T-helper 1 cell treated with Interleukin-12 subunit alpha and Interleukin-12 subunit beta and Interleukin-4 antibody, amounts not matched to agents 30 ng/mL and 1 ng/mL, for 36 hours (primary cell): ENCODE measurements around the gene EFHD1. TPM values are rescaled to one million over a fixed set of nuclear protein-coding genes. Genes with fewer than 3 reads are reported as not detected.
"Not testable (repeated sequence)": the region's sequence is repeated elsewhere in the genome, so short reads cannot be mapped to it uniquely, and the experiment has no call there.

Source experiments
- intact Hi-C: fragments of 100-400 bp; cut with micrococcal nuclease; formaldehyde crosslinking; loops from one replicate; pipeline ENCODE4 v1.15.1; 2024
- total RNA-seq: library from RNA; stranded (reverse); gene quantifications from 2 replicates; pipeline ENCODE4 v1.2.3, GENCODE V29; 2022

EFHD1 gene
- total RNA-seq, 1 donor from 2014 or later, result 0.86 TPM

- intact Hi-C loops, result no loop called here
Observed at GRCh38 chr2:232613538-232614134, 19.8 kb upstream of the EFHD1 start.

- intact Hi-C loops, result no loop called here
Observed at GRCh38 chr2:232615339-232615738, 18.1 kb upstream of the EFHD1 start.

GRCh38 chr2:232621186-232621585, 12.2 kb upstream of the EFHD1 start:
- intact Hi-C loops, result no loop called here

- intact Hi-C loops, result no loop called here
Observed at GRCh38 chr2:232622563-232622962, 10.8 kb upstream of the EFHD1 start.

GRCh38 chr2:232623768-232624765, 9.3 kb upstream of the EFHD1 start:
- intact Hi-C loops, result no loop called here

- intact Hi-C loops, result no loop called here
Observed at GRCh38 chr2:232626584-232626983, 6.8 kb upstream of the EFHD1 start.

GRCh38 chr2:232628466-232629128, 4.8 kb upstream of the EFHD1 start:
- intact Hi-C loops, result no loop called here

GRCh38 chr2:232629129-232629475, 4.3 kb upstream of the EFHD1 start:
- intact Hi-C loops, result no loop called here

GRCh38 chr2:232632229-232632903, 1.0 kb upstream of the EFHD1 start:
- intact Hi-C loops, result no loop called here

GRCh38 chr2:232632904-232633412, 446 bp upstream of the EFHD1 start:
- intact Hi-C loops, result no loop called here

- intact Hi-C loops, result no loop called here
Observed at GRCh38 chr2:232634206-232635150, 1.1 kb downstream of the EFHD1 start.

- intact Hi-C loops, result not testable (repeated sequence)
Observed at GRCh38 chr2:232635376-232635775, 2.0 kb downstream of the EFHD1 start.

GRCh38 chr2:232635820-232636219, 2.4 kb downstream of the EFHD1 start:
- intact Hi-C loops, result no loop called here

GRCh38 chr2:232636788-232637420, 3.5 kb downstream of the EFHD1 start:
- intact Hi-C loops, result no loop called here

GRCh38 chr2:232637866-232638583, 4.6 kb downstream of the EFHD1 start:
- intact Hi-C loops, result no loop called here

GRCh38 chr2:232641153-232641848, 7.9 kb downstream of the EFHD1 start:
- intact Hi-C loops, result no loop called here

GRCh38 chr2:232643147-232643425, 9.7 kb downstream of the EFHD1 start:
- intact Hi-C loops, result no loop called here

- intact Hi-C loops, result no loop called here
Observed at GRCh38 chr2:232643813-232644347, 10.5 kb downstream of the EFHD1 start.
